SJSA1 (cell line): Measurements from ENCODE around the gene SLC31A1. TPM values are rescaled to one million over a fixed set of nuclear protein-coding genes. Genes with fewer than 3 reads are reported as not detected.

ENCODE experiments used
- DNase-seq, 2 experiments: peaks; one replicate each; pipeline ENCODE4 v3.0.0-alpha.2; 2015 to 2020; ENCODE audit warnings: low spot score in 2 of 2, low read depth in 1 of 2
- H3K27ac ChIP-seq: fragments of 250-450 bp; sonication (Bioruptor Pico); 2 replicates; pipeline ENCODE4 v1.5.1; 2020; ENCODE audit warnings: mild to moderate bottlenecking, moderate library complexity
- H3K27me3 ChIP-seq: fragments of 250-450 bp; sonication (Bioruptor Pico); replicated peaks from 2 replicates; pipeline ENCODE4 v1.5.1; 2020; ENCODE audit warnings: mild to moderate bottlenecking, moderate library complexity
- H3K36me3 ChIP-seq: fragments of 250-450 bp; sonication (Bioruptor Pico); 2 replicates; pipeline ENCODE4 v1.5.1; 2020; ENCODE audit warnings: mild to moderate bottlenecking
- H3K4me1 ChIP-seq: fragments of 250-450 bp; sonication (Bioruptor Pico); replicated peaks from 2 replicates; pipeline ENCODE4 v1.6.1; 2021; ENCODE audit warnings: mild to moderate bottlenecking
- H3K4me3 ChIP-seq: fragments of 250-450 bp; sonication (Bioruptor Pico); 2 replicates; pipeline ENCODE4 v1.5.1; 2020; ENCODE audit warnings: mild to moderate bottlenecking
- H3K9me3 ChIP-seq: fragments of 250-450 bp; sonication (Bioruptor Pico); replicated peaks from 2 replicates; pipeline ENCODE4 v1.5.1; 2020; ENCODE audit warnings: mild to moderate bottlenecking
- total RNA-seq: library from RNA; depleted of rRNA; stranded (reverse); fragments of >200 nt; shearing (Covaris generic); gene quantifications from 2 replicates; pipeline ENCODE4 v1.2.3, GENCODE V29; 2014

The SLC31A1 gene
- total RNA-seq, 1 experiment from 2014 or later, result 18.4 TPM

- no peak overlapping the region for H3K27ac ChIP-seq
- H3K4me1 ChIP-seq, result no peaks in the 10 kb centered on the region
- no peak for DNase-seq
- no peak overlapping the region for H3K4me3 ChIP-seq
- H3K36me3 ChIP-seq, result peaks cover 66% of the 10 kb centered on the region
- H3K27me3 ChIP-seq, result no peaks in the 10 kb centered on the region
- H3K9me3 ChIP-seq, result no peaks in the 10 kb centered on the region
Observed at GRCh38 chr9:113199683-113200329, 21.5 kb upstream of the SLC31A1 start.

- Histone ChIP-seq H3K27me3 (no peaks in the 10 kb centered on the region), H3K27ac (no peak overlapping the region), H3K36me3 (peaks cover 62% of the 10 kb centered on the region), H3K4me1 (no peaks in the 10 kb centered on the region), H3K4me3 (no peak overlapping the region), H3K9me3 (no peaks in the 10 kb centered on the region)
- no peak for DNase-seq
Observed at GRCh38 chr9:113205432-113205831, 15.9 kb upstream of the SLC31A1 start.

GRCh38 chr9:113205861-113206260, 15.5 kb upstream of the SLC31A1 start:
- H3K36me3 ChIP-seq, result peaks cover 67% of the 10 kb centered on the region
- DNase-seq, result no peak
- no peak overlapping the region for H3K27ac ChIP-seq
- no peaks in the 10 kb centered on the region for H3K27me3 ChIP-seq
- H3K9me3 ChIP-seq, result no peaks in the 10 kb centered on the region
- no peaks in the 10 kb centered on the region for H3K4me1 ChIP-seq
- no peak overlapping the region for H3K4me3 ChIP-seq

GRCh38 chr9:113210815-113211214, 10.5 kb upstream of the SLC31A1 start:
- Histone ChIP-seq H3K36me3 (peaks cover 44% of the 10 kb centered on the region), H3K4me1 (no peaks in the 10 kb centered on the region), H3K27me3 (no peaks in the 10 kb centered on the region), H3K4me3 (no peak overlapping the region), H3K27ac (no peak overlapping the region), H3K9me3 (0 out of 2 replicates have a peak, but pooled peaks cover 2% of the 10 kb centered on the region)
- no peak for DNase-seq

GRCh38 chr9:113215132-113215531, 6.2 kb upstream of the SLC31A1 start:
- H3K9me3 ChIP-seq, result 0 out of 2 replicates have a peak, but pooled peaks cover 2% of the 10 kb centered on the region
- H3K27ac ChIP-seq, result no peak overlapping the region
- no peak for DNase-seq
- no peak overlapping the region for H3K4me3 ChIP-seq
- peaks cover 33% of the 10 kb centered on the region for H3K36me3 ChIP-seq
- no peaks in the 10 kb centered on the region for H3K27me3 ChIP-seq
- peaks cover 11% of the 10 kb centered on the region for H3K4me1 ChIP-seq

GRCh38 chr9:113216406-113216805, 4.9 kb upstream of the SLC31A1 start:
- peaks cover 26% of the 10 kb centered on the region for H3K36me3 ChIP-seq

GRCh38 chr9:113219186-113219936, 2.0 kb upstream of the SLC31A1 start:
- peak overlapping the region; percentile 67 for H3K4me3 ChIP-seq
- peak in 1 of 2 experiments; percentile 3 for DNase-seq
- H3K27ac ChIP-seq, result peak overlapping the region; percentile 77
- H3K27me3 ChIP-seq, result no peaks in the 10 kb centered on the region
- 0 out of 2 replicates have a peak, but pooled peaks cover 2% of the 10 kb centered on the region for H3K9me3 ChIP-seq
- H3K4me1 ChIP-seq, result peaks cover 28% of the 10 kb centered on the region
- peaks cover 25% of the 10 kb centered on the region for H3K36me3 ChIP-seq

More at GRCh38 chr9:113216406-113216805, 4.9 kb upstream of the SLC31A1 start:
- Histone ChIP-seq H3K27me3 (no peaks in the 10 kb centered on the region), H3K9me3 (0 out of 2 replicates have a peak, but pooled peaks cover 2% of the 10 kb centered on the region), H3K27ac (no peak overlapping the region), H3K4me3 (no peak overlapping the region), H3K4me1 (peaks cover 15% of the 10 kb centered on the region)
- no peak for DNase-seq

- H3K27ac ChIP-seq, result peak overlapping the region; percentile 77
- DNase-seq, result peak; percentile 50 to 59
- H3K27me3 ChIP-seq, result no peaks in the 10 kb centered on the region
Observed at GRCh38 chr9:113219969-113220368, 1.4 kb upstream of the SLC31A1 start.

GRCh38 chr9:113220467-113221002, 809 bp upstream of the SLC31A1 start:
- Histone ChIP-seq H3K9me3 (no peaks in the 10 kb centered on the region), H3K36me3 (peaks cover 18% of the 10 kb centered on the region), H3K27me3 (no peaks in the 10 kb centered on the region), H3K27ac (peak overlapping the region; percentile 77), H3K4me3 (peak overlapping the region; percentile 67), H3K4me1 (peaks cover 28% of the 10 kb centered on the region)
- no peak for DNase-seq

More at GRCh38 chr9:113219969-113220368, 1.4 kb upstream of the SLC31A1 start:
- Histone ChIP-seq H3K4me1 (peaks cover 28% of the 10 kb centered on the region), H3K36me3 (peaks cover 21% of the 10 kb centered on the region), H3K9me3 (no peaks in the 10 kb centered on the region), H3K4me3 (peak overlapping the region; percentile 67)

GRCh38 chr9:113221800-113222481, 597 bp downstream of the SLC31A1 start:
- DNase-seq, result no peak

GRCh38 chr9:113222482-113222841, 1.1 kb downstream of the SLC31A1 start:
- H3K27ac ChIP-seq, result no peak overlapping the region
- DNase-seq, result no peak

More at GRCh38 chr9:113221800-113222481, 597 bp downstream of the SLC31A1 start:
- H3K9me3 ChIP-seq, result no peaks in the 10 kb centered on the region
- peaks cover 18% of the 10 kb centered on the region for H3K36me3 ChIP-seq
- H3K4me3 ChIP-seq, result peak overlapping the region; percentile 67
- no peaks in the 10 kb centered on the region for H3K27me3 ChIP-seq
- H3K4me1 ChIP-seq, result peaks cover 28% of the 10 kb centered on the region
- H3K27ac ChIP-seq, result peak overlapping the region; percentile 27; the same call in 1 of the 2 replicates

GRCh38 chr9:113223963-113224362, 2.6 kb downstream of the SLC31A1 start:
- Histone ChIP-seq H3K27me3 (no peaks in the 10 kb centered on the region), H3K27ac (no peak overlapping the region), H3K4me3 (no peak overlapping the region), H3K36me3 (peaks cover 12% of the 10 kb centered on the region), H3K4me1 (peaks cover 28% of the 10 kb centered on the region), H3K9me3 (no peaks in the 10 kb centered on the region)
- peak in 1 of 2 experiments; percentile 39 for DNase-seq

More at GRCh38 chr9:113222482-113222841, 1.1 kb downstream of the SLC31A1 start:
- H3K4me3 ChIP-seq, result peak overlapping the region; percentile 67
- H3K27me3 ChIP-seq, result no peaks in the 10 kb centered on the region
- peaks cover 18% of the 10 kb centered on the region for H3K36me3 ChIP-seq
- H3K9me3 ChIP-seq, result no peaks in the 10 kb centered on the region
- peaks cover 28% of the 10 kb centered on the region for H3K4me1 ChIP-seq

GRCh38 chr9:113227436-113227835, 6.1 kb downstream of the SLC31A1 start:
- DNase-seq, result no peak
- peaks cover 6% of the 10 kb centered on the region; the same call in 1 of the 2 replicates for H3K36me3 ChIP-seq
- no peaks in the 10 kb centered on the region for H3K27me3 ChIP-seq
- H3K27ac ChIP-seq, result no peak overlapping the region
- H3K4me1 ChIP-seq, result peaks cover 8% of the 10 kb centered on the region
- H3K4me3 ChIP-seq, result no peak overlapping the region
- H3K9me3 ChIP-seq, result no peaks in the 10 kb centered on the region
